Trophoblast cell (in vitro differentiated cells and primary cell): ENCODE results near the gene NLRP8.

Source experiments
- DNase-seq, 2 donors: peaks; one replicate each; pipeline ENCODE4 v3.0.0-alpha.2; 2016
- H2AFZ ChIP-seq: 2 replicates; pipeline ENCODE4 v1.6.1; 2013; ENCODE audit warnings: low read length, moderate library complexity, mild to moderate bottlenecking; ENCODE audit not compliant: insufficient read depth, poor library complexity
- H2AK5ac ChIP-seq: 2 replicates; pipeline ENCODE4 v1.6.1; 2013; ENCODE audit warnings: mild to moderate bottlenecking, low read length
- H2BK120ac ChIP-seq: 2 replicates; pipeline ENCODE4 v1.6.1; 2013; ENCODE audit warnings: low read length, mild to moderate bottlenecking, moderate library complexity; ENCODE audit not compliant: insufficient read depth, poor library complexity
- H2BK12ac ChIP-seq: 2 replicates; pipeline ENCODE4 v1.6.1; 2013; ENCODE audit warnings: mild to moderate bottlenecking, low read length, moderate library complexity
- H2BK5ac ChIP-seq: 2 replicates; pipeline ENCODE4 v1.6.1; 2013; ENCODE audit warnings: low read length, low read depth, moderate library complexity, mild to moderate bottlenecking; ENCODE audit not compliant: poor library complexity
- H3K14ac ChIP-seq: 2 replicates; pipeline ENCODE4 v1.6.1; 2013; ENCODE audit warnings: mild to moderate bottlenecking, low read length
- H3K18ac ChIP-seq: 2 replicates; pipeline ENCODE4 v1.6.1; 2013; ENCODE audit warnings: mild to moderate bottlenecking, low read length
- H3K23ac ChIP-seq: 2 replicates; pipeline ENCODE4 v1.6.1; 2013; ENCODE audit warnings: low read length
- H3K27ac ChIP-seq: 2 replicates; pipeline ENCODE4 v1.5.1; 2013; ENCODE audit warnings: low read depth, mild to moderate bottlenecking, inconsistent platforms, low read length, moderate library complexity
- H3K27me3 ChIP-seq: 2 replicates; pipeline ENCODE4 v1.6.1; 2013; ENCODE audit warnings: inconsistent platforms, mild to moderate bottlenecking, low read length, moderate library complexity; ENCODE audit not compliant: insufficient read depth
- H3K36me3 ChIP-seq, 2 experiments: 1 replicate in 1 of 2; 2 replicates in 1 of 2; pipeline ENCODE4 v1.6.1; 2013; ENCODE audit warnings: low read length in 2 of 2, mild to moderate bottlenecking in 2 of 2, moderate library complexity in 1 of 2; ENCODE audit not compliant: insufficient read depth in 2 of 2, control insufficient read depth in 1 of 2
- H3K4ac ChIP-seq: 2 replicates; pipeline ENCODE4 v1.6.1; 2013; ENCODE audit warnings: low read depth, mild to moderate bottlenecking, low read length, moderate library complexity
- H3K4me1 ChIP-seq, 2 experiments: 1 replicate in 1 of 2; 2 replicates in 1 of 2; pipeline ENCODE4 v1.6.1; 2013; ENCODE audit warnings: low read length in 2 of 2, mild to moderate bottlenecking in 2 of 2, moderate library complexity in 1 of 2; ENCODE audit not compliant: insufficient read depth in 2 of 2, control insufficient read depth in 1 of 2
- H3K4me2 ChIP-seq: 2 replicates; pipeline ENCODE4 v1.6.1; 2013; ENCODE audit warnings: inconsistent platforms, mild to moderate bottlenecking, low read length, moderate library complexity
- H3K4me3 ChIP-seq: 2 replicates; pipeline ENCODE4 v1.5.1; 2013; ENCODE audit warnings: mild to moderate bottlenecking, low read depth, low read length, inconsistent platforms
- H3K79me1 ChIP-seq: one replicate; pipeline ENCODE4 v1.6.1; 2013; ENCODE audit warnings: low read length
- H3K79me2 ChIP-seq: 2 replicates; pipeline ENCODE4 v1.6.1; 2013; ENCODE audit warnings: low read length, mild to moderate bottlenecking; ENCODE audit not compliant: control insufficient read depth, insufficient read depth, poor library complexity
- H3K9ac ChIP-seq: 2 replicates; pipeline ENCODE4 v1.6.1; 2013; ENCODE audit warnings: mild to moderate bottlenecking, low read length
- H3K9me3 ChIP-seq: 2 replicates; pipeline ENCODE4 v1.6.1; 2013; ENCODE audit warnings: low read depth, mild to moderate bottlenecking, control low read depth, inconsistent platforms, low read length; ENCODE audit not compliant: insufficient read depth
- H4K12ac ChIP-seq: 2 replicates; pipeline ENCODE4 v1.6.1; 2013; ENCODE audit warnings: low read depth, mild to moderate bottlenecking, low read length, moderate library complexity
- H4K8ac ChIP-seq: 2 replicates; pipeline ENCODE4 v1.6.1; 2013; ENCODE audit warnings: low read depth, mild to moderate bottlenecking, low read length, moderate library complexity
- H4K91ac ChIP-seq: one replicate; pipeline ENCODE4 v1.6.1; 2013; ENCODE audit warnings: low read depth, mild to moderate bottlenecking, low read length, moderate library complexity
- WGBS: extraction: QIAGEN DNeasy Blood & Tissue Kit; methylation state at CpG from one replicate; pipeline ENCODE4 v1.1.7; 2013; ENCODE audit warnings: missing lambda C conversion rate; ENCODE audit not compliant: insufficient read length, insufficient coverage; ENCODE audit errors: extremely low coverage; 5-methylcytosine and 5-hydroxymethylcytosine counted together

The NLRP8 gene

GRCh38 chr19:55959996-55960675 is 12.5 kb downstream of the NLRP8 start:
- Histone ChIP-seq H2BK5ac (no peak overlapping the region), H3K23ac (no peak overlapping the region), H3K36me3 (no peaks in the 10 kb centered on the region), H3K4me1 (no peaks in the 10 kb centered on the region), H2AFZ (no peak overlapping the region), H2BK12ac (no peak overlapping the region), H3K9me3 (peaks cover 27% of the 10 kb centered on the region), H3K9ac (no peak overlapping the region), H3K18ac (no peak overlapping the region), H2AK5ac (no peak overlapping the region), H4K91ac (no peak overlapping the region), H3K4me3 (no peak overlapping the region), H3K27ac (no peak overlapping the region), H4K8ac (no peak overlapping the region), H3K79me2 (no peaks in the 10 kb centered on the region), H3K27me3 (no peaks in the 10 kb centered on the region), H3K4me2 (no peak overlapping the region), H4K12ac (no peak overlapping the region), H3K14ac (no peak overlapping the region), H2BK120ac (no peak overlapping the region), H3K79me1 (no peaks in the 10 kb centered on the region), H3K4ac (no peak overlapping the region)
- WGBS = no CpG with 5 or more reads among the region's 6 CpGs
- DNase-seq = no peak

GRCh38 chr19:55962186-55962585 is 14.6 kb downstream of the NLRP8 start:
- Histone ChIP-seq H3K14ac (no peak overlapping the region), H3K9ac (no peak overlapping the region), H2BK5ac (no peak overlapping the region), H3K27me3 (no peaks in the 10 kb centered on the region), H2BK120ac (no peak overlapping the region), H3K4me1 (no peaks in the 10 kb centered on the region), H2AFZ (no peak overlapping the region), H2AK5ac (no peak overlapping the region), H2BK12ac (no peak overlapping the region), H4K91ac (no peak overlapping the region), H3K18ac (no peak overlapping the region), H3K9me3 (peaks cover 25% of the 10 kb centered on the region), H3K79me2 (no peaks in the 10 kb centered on the region), H3K4me2 (no peak overlapping the region), H3K4me3 (no peak overlapping the region), H3K27ac (no peak overlapping the region), H3K4ac (no peak overlapping the region), H3K36me3 (no peaks in the 10 kb centered on the region), H3K79me1 (no peaks in the 10 kb centered on the region), H3K23ac (no peak overlapping the region), H4K12ac (no peak overlapping the region), H4K8ac (no peak overlapping the region)
- WGBS = no CpG with 5 or more reads among the region's 10 CpGs
- DNase-seq = no peak

GRCh38 chr19:55973982-55974381 is 26.4 kb downstream of the NLRP8 start:
- H3K14ac ChIP-seq = no peak overlapping the region
- no peak overlapping the region for H3K4me2 ChIP-seq
- no peak overlapping the region for H2BK12ac ChIP-seq
- H2BK120ac ChIP-seq = no peak overlapping the region
- H3K36me3 ChIP-seq = no peaks in the 10 kb centered on the region
- no peak overlapping the region for H3K18ac ChIP-seq
- no peak overlapping the region for H4K12ac ChIP-seq
- H3K27me3 ChIP-seq = no peaks in the 10 kb centered on the region
- H3K27ac ChIP-seq = no peak overlapping the region
- H2BK5ac ChIP-seq = no peak overlapping the region
- H3K4me3 ChIP-seq = no peak overlapping the region
- WGBS = no CpG with 5 or more reads among the region's 3 CpGs
- no peak overlapping the region for H2AFZ ChIP-seq
- no peak overlapping the region for H3K9ac ChIP-seq
- no peak overlapping the region for H3K23ac ChIP-seq
- H3K4me1 ChIP-seq = no peaks in the 10 kb centered on the region
- no peak overlapping the region for H4K8ac ChIP-seq
- H3K4ac ChIP-seq = no peak overlapping the region
- H2AK5ac ChIP-seq = no peak overlapping the region
- H3K79me2 ChIP-seq = no peaks in the 10 kb centered on the region
- no peak for DNase-seq
- no peak overlapping the region for H4K91ac ChIP-seq
- peaks cover 12% of the 10 kb centered on the region for H3K9me3 ChIP-seq
- H3K79me1 ChIP-seq = no peaks in the 10 kb centered on the region

- Histone ChIP-seq H2AK5ac (no peak overlapping the region), H2AFZ (no peak overlapping the region), H3K23ac (no peak overlapping the region), H4K12ac (no peak overlapping the region), H4K8ac (no peak overlapping the region), H3K27ac (no peak overlapping the region), H3K36me3 (no peaks in the 10 kb centered on the region), H3K14ac (no peak overlapping the region), H3K9ac (no peak overlapping the region), H2BK120ac (no peak overlapping the region), H3K4me2 (no peak overlapping the region), H2BK5ac (no peak overlapping the region), H3K18ac (no peak overlapping the region), H3K4ac (no peak overlapping the region), H2BK12ac (no peak overlapping the region), H4K91ac (no peak overlapping the region), H3K79me2 (no peaks in the 10 kb centered on the region), H3K9me3 (peaks cover 10% of the 10 kb centered on the region), H3K4me3 (no peak overlapping the region), H3K79me1 (no peaks in the 10 kb centered on the region), H3K4me1 (no peaks in the 10 kb centered on the region), H3K27me3 (no peaks in the 10 kb centered on the region)
- DNase-seq = no peak
- no CpG with 5 or more reads among the region's 9 CpGs for WGBS
These were observed 32.8 kb downstream of the NLRP8 start for GRCh38 chr19:55980415-55980814.
